Breast epithelium (tissue), 3 donors: Measurements from ENCODE around the gene SKIC8.

ENCODE experiments used
- POLR2A ChIP-seq: fragments of 450-650 bp; IDR thresholded peaks from one replicate; pipeline ENCODE4 v1.6.1; 2016; ENCODE audit warnings: antibody characterized with exemption, mild to moderate bottlenecking, moderate library complexity
- POLR2AphosphoS5 ChIP-seq, 3 donors: sonication (generic); formaldehyde crosslinking; IDR thresholded peaks; one replicate each; pipeline ENCODE4 v1.6.1; 2017; ENCODE audit warnings: antibody characterized with exemption in 3 of 3
- TF ChIP-seq, protein P1 (sequence below), 3 donors: fragments of 450-650 bp; IDR thresholded peaks; one replicate each; pipeline ENCODE4 v1.5.1; 2016 to 2017; ENCODE audit warnings: antibody characterized with exemption in 3 of 3, mild to moderate bottlenecking in 3 of 3, moderate library complexity in 3 of 3

DNA sequence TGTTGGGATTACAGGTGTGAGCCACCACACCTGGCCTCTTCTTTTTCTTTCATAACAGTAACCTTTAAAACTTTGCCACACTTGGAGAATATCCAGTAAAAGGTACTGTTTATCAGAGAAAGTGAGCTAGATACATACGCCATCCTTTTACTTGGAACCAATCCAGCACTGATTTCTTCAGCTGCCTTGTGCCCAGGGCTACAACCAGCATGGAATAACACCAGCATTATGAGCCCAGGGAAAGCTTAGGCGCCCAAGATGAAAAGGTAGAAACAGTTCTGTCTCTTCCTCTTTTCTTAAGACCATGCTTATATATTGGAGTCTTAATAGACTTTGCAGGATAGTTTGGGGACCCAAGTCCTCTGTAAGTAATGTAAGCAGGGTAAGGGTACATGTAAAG, 8.4 kb downstream of the SKIC8 start:
- TF ChIP-seq, protein P1, sequence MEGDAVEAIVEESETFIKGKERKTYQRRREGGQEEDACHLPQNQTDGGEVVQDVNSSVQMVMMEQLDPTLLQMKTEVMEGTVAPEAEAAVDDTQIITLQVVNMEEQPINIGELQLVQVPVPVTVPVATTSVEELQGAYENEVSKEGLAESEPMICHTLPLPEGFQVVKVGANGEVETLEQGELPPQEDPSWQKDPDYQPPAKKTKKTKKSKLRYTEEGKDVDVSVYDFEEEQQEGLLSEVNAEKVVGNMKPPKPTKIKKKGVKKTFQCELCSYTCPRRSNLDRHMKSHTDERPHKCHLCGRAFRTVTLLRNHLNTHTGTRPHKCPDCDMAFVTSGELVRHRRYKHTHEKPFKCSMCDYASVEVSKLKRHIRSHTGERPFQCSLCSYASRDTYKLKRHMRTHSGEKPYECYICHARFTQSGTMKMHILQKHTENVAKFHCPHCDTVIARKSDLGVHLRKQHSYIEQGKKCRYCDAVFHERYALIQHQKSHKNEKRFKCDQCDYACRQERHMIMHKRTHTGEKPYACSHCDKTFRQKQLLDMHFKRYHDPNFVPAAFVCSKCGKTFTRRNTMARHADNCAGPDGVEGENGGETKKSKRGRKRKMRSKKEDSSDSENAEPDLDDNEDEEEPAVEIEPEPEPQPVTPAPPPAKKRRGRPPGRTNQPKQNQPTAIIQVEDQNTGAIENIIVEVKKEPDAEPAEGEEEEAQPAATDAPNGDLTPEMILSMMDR (IDR thresholded peaks at IDR 0.05) = no peak
- no peak for TF ChIP-seq POLR2A
- TF ChIP-seq POLR2AphosphoS5 (IDR thresholded peaks at IDR 0.05) = no peak
